Measurements from ENCODE around the gene DUT.

The DUT gene

GRCh38 chr15:48371550-48371949 lies 40.3 kb downstream of the DUT start:
- DNase-seq (ENCODE audit: low read depth): no peak

- DNase-seq (ENCODE audit: low read depth): no peak
Observed at GRCh38 chr15:48371961-48372360, 40.7 kb downstream of the DUT start.

- DNase-seq (ENCODE audit: low read depth): no peak
Observed at GRCh38 chr15:48373821-48374451, 42.7 kb downstream of the DUT start.

DNA sequence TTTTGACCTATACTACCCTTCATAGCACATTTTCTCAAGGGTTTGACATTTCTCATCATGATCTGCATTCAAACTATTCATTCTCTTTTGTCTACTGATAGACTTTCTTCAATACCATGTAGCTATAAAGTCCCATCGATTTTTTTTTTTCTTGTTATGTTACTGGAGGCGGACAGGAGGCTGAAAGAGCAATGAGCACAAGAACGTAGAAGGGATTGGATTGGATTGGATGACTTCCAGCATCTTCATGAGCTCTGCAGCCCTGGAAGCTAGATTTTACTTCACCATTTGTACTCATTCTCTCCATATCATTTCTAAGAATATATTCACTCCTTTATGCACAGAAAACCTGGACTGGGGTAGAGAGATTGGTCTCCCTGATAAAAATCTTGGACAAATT lies 43.2 kb downstream of the DUT start:
- no peak for DNase-seq (ENCODE audit: low read depth)

- DNase-seq (ENCODE audit: low read depth): no peak
Observed at GRCh38 chr15:48375767-48376166, 44.5 kb downstream of the DUT start.

DNA sequence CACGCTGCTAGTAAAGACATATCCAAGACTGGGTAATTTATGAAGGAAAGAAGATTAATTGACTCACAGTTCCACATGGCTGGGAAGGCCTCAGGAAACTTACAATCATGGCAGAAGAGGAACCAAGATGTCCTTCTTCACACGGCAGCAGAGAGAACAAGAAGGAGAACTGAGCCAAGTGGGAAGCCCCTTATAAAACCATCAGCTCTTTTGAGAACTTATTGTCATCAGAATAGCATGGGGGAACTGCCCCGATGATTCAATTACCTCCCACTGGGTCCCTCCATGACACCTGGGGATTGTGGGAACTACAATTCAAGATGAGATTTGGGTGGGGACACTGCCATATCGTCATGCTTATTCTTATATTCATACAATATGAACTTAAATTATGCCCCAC lies 49.0 kb downstream of the DUT start:
- no peak for DNase-seq (ENCODE audit: low read depth)

DNA sequence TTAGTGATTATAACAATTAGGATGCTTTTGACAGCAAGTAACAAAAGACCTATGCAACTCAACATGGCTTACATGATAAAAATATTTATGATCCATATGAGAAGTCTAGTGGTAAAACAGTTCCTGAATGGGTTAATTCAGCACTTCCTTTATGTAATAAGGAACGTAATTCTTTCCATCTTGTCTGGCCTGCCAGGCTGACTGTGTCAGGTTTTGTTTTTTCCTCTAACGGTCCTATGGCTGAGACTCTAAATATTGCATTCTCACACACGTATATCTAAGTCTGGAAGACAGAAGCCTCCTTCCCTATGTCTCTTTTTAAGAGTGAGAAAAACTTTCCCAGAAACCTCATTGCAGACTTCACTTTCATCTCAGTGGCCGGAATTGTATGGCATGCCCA lies 50.6 kb downstream of the DUT start:
- DNase-seq (ENCODE audit: low read depth): no peak

DNA sequence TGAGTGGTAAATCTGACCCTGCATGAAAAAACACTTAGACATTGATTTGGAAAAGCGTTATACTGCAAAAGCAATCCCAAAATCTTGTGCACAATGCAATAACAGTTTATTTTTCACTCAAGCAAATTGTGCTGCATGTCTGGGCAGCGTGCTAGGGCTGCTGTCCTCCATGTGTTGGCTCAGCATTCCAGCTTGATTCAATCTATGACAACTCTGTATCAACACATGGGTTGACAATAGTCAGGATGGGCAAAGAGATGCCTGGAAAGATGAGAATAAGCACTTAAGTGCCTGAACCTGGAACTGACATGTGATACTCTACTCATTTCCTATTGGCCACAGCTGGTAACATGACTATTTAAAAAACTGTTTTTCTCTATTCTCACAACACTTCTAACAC lies 51.8 kb downstream of the DUT start:
- no peak for DNase-seq (ENCODE audit: low read depth)

- DNase-seq (ENCODE audit: low read depth): no peak
Observed at GRCh38 chr15:48384616-48385015, 53.4 kb downstream of the DUT start.

GRCh38 chr15:48385031-48385830 lies 54.0 kb downstream of the DUT start:
- no peak for DNase-seq (ENCODE audit: low read depth)

DNA sequence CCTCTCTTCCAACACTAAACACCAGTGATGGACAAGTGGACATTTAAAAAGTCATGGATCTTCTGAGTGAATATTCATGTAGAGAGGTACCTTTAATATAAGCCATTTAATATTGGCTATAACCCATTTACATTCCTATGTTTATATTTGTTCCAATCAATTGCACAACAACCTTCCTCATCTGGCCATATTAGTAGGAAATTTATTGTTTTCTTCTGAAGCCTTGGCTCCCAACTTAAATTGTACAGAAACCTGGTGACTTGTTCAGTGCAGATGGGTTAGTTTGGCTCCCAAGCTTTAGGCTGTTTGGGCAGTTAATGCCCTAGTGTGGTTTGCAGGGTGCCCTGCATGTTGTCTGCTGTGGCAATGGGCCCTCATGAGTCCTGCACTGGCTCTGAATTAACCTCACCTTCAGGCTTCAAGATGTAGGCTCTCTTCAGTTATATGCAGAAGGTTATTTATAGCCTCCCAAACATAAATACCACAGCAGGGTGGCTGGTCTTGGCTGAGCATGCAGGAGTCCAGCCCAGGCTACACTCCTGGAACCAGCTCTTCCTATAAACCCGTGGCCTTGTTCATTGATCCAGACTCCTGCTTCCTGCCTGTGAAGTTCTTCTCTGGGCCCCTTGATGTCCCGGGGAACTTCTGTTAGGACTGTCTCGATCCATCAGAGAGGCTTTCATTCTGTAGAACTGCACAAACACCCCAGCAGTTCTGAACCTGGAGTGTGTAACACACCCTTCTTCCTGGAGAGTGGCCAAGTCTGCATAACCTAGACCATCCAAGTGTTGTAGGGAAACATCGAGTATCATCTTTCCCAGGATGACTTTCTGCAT lies 57.0 kb downstream of the DUT start:
- DNase-seq (ENCODE audit: low read depth): no peak

GRCh38 chr15:48388910-48389309 lies 57.7 kb downstream of the DUT start:
- DNase-seq (ENCODE audit: low read depth): no peak

GRCh38 chr15:48389691-48390143 lies 58.5 kb downstream of the DUT start:
- no peak for DNase-seq (ENCODE audit: low read depth)

DNA sequence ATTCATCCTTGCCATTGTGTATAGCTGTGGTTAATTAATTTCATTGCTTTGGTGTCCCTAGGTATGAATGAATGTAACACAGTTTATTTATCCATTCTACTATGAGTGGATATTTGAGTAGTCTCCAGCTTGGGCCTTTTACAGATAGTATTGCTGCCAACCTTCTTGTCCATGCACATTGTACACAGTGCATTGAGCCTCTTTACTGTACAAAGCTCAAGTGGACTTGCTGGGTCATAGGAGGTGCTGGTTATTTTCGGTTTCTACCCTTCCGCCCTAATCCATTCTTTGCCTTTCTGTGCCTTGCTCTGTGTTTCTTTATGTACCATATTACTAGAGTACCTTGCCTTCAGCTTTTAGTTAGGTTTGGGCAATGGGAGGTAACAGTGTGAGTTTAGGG lies 60.7 kb downstream of the DUT start:
- no peak for DNase-seq (ENCODE audit: low read depth)

GRCh38 chr15:48392356-48392755 lies 61.1 kb downstream of the DUT start:
- DNase-seq (ENCODE audit: low read depth): no peak
